GM19397 (cell line): ENCODE data around the gene TMEM184C.
A peak's percentile ranks its signal among the peaks of the same experiment; 100 is the strongest.

Experiments
- ATAC-seq: cut with Tn5 transposase; IDR thresholded peaks from one replicate; pipeline ENCODE4 v1.9.1; 2021; ENCODE audit warnings: mild to moderate bottlenecking, moderate library complexity; ENCODE audit not compliant: unreplicated experiment

TMEM184C gene

GRCh38 chr4:147648656-147649055 lies 31.5 kb downstream of the TMEM184C start:
- ATAC-seq = no peak

DNA sequence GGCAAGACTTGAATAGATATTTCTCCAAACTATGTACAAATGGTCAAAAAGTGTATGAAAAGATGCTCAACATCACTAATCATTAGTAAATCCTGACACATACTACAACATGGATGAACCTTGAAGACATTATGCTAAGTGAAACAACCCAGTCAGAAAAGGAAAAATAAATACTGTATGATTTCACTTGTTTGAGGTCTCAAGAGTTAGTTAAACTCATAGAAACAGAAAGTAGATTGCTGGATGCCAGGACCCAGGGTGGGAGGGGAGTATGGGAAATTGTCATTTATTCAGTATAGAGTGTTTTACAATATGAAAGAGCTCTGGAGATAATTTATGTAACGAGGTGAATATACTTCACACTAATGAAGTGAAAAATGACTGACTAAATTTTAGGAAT lies 34.4 kb downstream of the TMEM184C start:
- ATAC-seq = no peak

DNA sequence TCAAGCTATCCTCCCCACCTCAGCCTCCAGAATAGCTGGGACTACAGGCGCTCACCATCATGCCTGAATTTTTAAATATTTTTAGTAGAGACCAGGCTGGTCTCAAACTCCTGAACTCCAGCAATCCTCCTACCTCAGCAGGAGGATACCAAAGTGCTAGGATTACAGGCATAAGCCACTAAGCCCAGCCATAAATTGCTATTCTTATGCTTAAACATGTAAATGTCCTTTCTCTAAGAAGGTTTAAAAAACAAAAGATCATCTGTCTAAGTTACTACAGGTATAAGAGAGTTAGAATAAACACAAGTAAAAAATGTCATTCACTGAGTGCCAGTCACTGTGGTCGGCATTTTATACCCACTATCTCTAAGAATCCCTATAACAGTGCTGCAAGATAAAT lies 38.4 kb downstream of the TMEM184C start:
- ATAC-seq = no peak

GRCh38 chr4:147658501-147658900 lies 41.3 kb downstream of the TMEM184C start:
- no peak for ATAC-seq

DNA sequence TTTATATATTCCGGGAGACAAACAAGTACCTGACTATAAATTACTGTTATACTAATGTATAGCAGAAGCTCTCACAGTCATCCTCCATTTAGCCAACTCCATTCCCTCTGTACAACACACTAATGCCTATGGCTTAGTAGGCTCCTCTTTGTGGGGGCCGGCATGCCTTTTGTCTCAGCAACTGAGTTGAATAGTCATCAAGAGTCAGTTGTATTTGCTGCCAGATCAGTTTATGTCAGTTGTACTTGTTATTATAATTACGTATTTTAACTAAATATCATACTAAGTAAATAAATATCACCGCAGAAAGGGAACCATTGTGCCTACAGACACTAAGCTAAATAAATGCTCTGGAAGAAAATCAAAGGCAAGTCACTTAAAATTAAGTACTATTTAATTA lies 56.9 kb downstream of the TMEM184C start:
- ATAC-seq = no peak

GRCh38 chr4:147674496-147674895 lies 57.3 kb downstream of the TMEM184C start:
- no peak for ATAC-seq

GRCh38 chr4:147678106-147678505 lies 60.9 kb downstream of the TMEM184C start:
- ATAC-seq = no peak

DNA sequence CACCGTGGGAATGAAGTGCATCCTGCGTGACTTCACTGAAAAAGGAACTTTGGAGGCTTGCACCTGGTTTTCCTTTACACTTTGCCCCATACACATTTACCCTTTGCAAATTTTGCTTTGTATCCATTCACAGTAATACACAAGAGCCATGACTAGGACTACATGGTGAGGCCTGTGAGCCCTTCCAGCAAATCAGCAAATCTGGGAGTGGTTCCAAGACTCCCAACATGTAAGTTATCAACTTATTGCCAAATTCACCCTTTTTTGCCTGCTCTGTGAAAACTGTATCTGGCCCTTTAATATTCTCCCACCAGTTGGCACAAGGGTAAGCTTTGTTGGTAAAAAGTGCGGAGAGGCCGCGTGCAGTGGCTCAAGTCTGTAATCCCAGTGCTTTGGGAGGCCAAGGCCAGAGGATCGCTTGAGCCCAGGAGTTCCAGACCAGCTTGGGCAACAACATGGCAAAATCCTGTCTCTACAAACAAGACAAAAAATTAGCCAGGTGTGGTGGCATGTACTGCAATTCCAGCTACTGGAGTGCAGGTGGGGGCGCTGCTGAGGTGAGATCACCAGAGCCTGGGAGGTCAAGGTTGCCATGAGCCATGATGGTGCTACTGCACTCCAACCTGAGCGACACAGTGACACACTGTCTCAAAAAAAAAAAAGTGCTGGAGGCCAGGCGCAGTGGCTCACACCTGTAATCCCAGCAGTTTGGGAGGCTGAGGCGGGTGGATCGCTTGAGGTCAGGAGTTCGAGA lies 61.8 kb downstream of the TMEM184C start:
- ATAC-seq = no peak

DNA sequence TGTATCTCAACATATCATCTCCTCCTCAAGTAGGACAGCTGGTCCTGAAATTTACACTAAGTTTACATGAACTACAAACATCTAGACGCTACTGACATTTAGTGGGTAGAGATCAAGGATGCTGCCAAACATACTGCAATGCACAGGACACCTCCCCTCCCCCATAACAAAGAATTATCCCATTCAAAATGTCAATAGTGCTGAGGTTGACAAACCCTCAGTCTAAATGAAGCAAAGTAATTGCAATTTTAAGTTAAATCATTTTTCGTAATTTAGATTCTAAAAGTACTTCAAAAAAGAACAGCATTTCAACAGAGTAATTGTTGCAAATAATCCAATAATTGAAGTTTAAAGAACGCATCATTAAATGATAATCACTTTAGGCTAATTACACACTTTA lies 65.6 kb downstream of the TMEM184C start:
- no peak for ATAC-seq

DNA sequence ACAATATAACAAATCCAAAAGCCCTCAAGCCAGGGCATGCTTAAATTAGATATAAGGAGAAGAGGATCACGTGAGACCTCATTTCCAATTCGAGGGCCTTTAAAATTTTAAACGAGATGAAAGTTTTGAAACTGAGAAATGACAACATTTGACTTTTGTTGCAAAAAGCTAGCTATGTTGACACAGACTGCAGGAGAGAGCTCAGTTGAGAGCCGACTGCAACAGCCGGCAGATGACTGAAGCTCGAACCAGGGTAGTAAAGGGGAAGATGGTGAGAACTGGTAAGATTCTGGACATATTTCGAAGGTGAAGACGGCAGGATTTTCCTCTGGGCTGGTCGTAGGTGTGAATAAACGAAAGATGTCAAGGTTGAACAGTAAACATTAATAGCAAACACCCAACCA lies 66.0 kb downstream of the TMEM184C start:
- ATAC-seq = no peak

DNA sequence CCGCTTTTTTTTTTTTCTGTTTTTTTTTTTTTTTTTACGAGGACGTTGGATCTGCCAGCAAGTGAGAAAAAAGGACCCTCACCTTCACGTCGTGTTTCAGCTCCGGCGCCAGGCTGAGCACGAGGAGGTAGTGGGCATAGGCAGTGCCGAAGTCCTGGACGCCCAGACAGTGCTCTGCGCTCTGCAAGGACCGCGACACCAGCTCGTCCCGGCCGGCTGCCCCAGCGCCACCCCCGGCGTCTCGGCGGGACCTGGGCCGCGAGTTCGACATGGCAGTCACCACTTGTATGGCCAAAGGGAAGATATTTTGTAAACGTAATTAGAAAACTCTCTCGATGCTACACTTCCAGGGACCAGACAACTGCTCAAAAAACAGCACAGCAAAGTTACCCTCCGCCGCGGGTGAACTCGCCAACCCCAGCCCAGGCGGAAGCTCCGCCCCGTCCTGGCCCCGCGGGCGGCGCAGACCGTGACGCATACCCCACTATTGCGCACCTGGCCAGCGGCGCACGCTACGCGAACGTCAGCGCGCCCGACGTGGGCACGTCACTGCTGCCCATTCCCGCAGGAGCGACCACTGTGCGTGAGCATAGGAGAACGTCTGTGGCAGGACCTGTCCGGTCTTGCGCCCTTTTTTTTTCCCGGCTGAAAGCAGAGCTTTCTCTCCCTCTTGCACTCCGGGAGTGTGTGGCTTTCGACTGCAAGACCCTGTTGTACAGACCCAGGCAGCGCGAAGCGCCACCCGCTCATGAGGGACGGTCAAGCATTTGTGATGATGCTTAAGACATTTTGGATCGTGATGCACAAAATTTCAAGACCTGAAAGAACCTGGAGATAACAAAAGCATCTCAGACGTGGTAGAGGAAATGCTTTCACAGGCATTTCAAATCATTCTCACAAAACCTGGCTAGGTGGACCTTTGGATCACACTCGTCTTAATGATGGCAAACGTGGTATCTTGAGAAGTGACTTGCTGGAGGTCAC lies 66.8 kb downstream of the TMEM184C start, which contains the start of gene PRMT9:
Gene PRMT9 (minus strand): TSS at position 447 of the 984 bp plus-strand sequence. CDS start 176 bp downstream, at position 271.
- ATAC-seq = peak; percentile 100

DNA sequence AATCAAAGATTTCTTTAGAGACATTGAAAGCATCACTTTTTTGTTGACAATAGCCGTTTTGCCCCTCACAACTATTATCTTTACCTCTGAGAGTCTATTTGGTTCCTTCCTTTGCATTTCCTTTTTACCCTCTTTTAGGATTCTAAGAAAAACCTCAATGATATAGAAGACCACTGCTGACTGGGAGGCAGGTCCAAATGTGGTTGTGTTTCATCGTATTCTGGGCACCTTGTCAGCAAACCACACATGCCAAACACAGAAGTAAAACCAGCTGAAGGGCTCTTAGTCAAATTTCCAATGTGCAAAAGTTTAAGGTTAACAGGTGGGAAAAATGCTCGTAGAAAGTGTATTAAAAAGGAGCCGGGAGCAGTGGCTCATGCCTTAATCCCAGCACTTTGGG lies 71.9 kb downstream of the TMEM184C start:
- no peak for ATAC-seq

- ATAC-seq = no peak
These were observed 74.6 kb downstream of the TMEM184C start for GRCh38 chr4:147691820-147692219.

GRCh38 chr4:147693218-147693617 lies 76.0 kb downstream of the TMEM184C start:
- ATAC-seq = no peak

GRCh38 chr4:147696866-147697265 lies 79.7 kb downstream of the TMEM184C start:
- ATAC-seq = no peak

DNA sequence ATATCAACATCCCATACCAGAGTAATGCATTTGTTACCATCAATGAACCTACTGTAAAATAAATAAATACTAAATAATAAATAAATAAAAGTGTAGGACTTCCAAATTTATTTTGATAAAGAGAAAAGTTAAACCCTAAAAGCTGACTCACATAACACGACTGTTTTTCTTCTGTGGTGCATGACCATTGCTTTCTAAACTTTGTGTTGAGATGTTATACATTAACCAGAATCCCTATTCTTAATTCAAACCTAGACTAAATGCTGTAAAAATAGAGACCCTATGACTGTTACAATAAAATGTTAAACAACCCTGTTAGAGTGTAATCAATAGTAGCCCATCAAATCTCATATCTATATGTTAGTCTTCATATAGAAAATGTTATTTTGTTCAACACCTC lies 87.6 kb downstream of the TMEM184C start:
- no peak for ATAC-seq

DNA sequence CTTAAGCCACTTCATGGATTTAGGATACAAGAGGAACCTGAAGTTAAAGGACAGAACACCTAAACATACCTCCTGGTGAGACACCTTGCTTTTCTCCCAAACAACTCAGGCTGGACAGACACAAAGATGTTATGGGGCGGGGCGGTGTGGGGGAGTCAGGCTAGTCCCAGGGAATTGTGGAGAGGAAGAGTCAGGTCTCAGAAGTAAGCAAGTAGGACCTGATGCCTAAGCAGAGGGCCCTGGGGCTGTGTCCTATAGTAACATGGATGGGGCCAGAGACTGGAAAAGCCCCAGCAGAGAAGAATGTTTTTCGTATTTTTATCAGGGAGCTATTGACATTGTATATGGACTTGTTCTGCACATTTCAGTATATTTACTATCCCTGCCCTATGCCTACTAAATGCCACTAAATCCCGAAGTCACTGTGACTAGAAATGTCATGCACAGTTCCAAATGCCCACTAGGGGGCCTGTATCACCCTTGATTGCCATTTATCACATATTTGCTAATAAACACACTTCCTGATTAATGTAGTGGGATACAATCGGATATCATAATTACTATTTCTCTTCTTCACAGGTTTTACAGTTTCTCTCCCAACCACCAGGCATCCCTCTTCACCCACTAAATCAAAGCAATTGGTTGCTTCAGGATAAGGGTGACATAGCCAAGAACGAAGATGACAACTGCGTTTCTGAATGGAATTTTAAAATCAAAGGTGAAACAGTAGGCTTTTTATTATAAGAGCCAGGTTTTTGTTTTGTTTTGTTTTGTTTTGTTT lies 90.9 kb downstream of the TMEM184C start:
- peak; percentile 59 for ATAC-seq

DNA sequence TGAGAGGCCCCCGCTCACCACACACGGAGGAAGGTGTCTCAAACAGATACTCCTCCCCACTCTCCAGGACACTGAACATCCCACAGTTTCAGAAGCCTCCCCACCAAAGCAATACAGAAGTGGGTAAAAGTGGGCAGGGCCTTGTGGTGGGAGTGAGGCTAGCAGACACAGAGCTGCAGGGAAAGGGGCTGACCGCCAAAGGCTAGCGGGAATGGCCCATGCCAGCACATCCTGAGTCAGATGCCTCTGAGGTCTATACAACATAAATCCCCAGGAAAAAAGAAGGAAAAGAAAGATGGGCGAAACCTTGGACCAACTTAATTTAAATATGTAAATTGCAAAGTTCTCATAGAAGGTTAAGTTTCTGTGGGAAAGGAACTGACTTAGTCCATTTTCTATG lies 92.8 kb downstream of the TMEM184C start:
- no peak for ATAC-seq

DNA sequence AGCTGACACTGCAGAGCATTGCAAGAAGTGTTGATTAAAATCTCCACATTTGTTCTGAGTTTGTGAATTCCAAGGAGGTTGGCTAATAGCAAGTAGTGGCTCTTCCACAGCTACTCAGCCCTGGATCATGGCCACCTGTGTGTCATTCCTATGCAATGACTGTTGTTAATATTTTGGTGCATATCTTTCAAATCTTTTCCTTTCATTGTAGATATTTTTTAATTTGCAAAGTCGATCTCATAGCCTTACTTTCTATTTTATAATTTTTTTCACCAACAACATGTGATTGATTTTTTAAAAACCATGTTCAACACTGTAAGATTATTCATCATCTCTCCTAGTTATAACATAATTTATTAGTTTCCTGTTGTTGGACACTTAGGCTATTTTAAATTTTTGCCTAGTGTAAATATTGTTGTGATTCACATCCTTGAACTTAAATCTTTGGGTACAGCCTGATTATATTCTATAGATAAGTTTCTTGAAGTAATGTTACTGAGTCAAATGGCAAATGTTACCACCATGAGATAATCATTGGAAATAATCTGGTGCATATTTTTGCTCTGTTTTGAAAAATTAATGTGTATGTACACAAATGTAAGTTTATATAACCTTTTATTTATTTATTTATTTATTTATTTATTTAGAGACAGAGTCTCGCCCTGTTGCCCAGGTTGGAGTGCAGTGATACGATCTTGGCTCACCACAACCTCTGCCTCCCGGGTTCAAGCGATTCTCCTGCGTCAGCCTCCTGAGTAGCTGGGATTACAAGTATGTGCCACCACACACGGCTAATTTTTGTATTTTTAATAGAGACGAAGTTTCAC lies 97.6 kb downstream of the TMEM184C start:
- ATAC-seq = no peak

DNA sequence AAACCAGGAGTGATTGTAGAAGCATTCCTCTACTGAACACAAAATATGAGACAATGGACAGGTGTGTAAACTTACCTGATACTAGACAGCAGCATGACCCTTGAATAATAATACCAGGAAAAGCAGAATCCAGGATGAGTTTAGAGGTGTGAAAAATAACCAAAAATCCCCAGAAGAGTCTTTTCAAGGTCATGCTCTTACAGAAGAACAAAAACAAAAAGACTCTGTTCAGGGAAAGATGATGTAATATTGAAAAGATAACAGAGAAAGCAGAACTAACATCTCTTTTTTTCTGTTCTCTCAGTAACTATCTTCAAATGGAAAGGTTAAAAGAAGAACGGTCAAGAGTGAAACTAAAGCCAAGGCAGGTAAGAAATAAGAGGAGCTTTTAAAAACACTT lies 100.7 kb downstream of the TMEM184C start:
- peak; percentile 68 for ATAC-seq
